SK-N-MC (cell line): ENCODE results near the gene CADPS2.

Source experiments
- EZH2 ChIP-seq: fragments of 200-600 bp; sonication (generic); IDR thresholded peaks from one replicate; pipeline ENCODE4 v1.6.1; 2017; ENCODE audit warnings: antibody characterized with exemption
- FOXP2 ChIP-seq: optimal IDR thresholded peaks from 2 replicates; pipeline ENCODE3; 2011; ENCODE audit warnings: mild to moderate bottlenecking, moderate library complexity; ENCODE audit not compliant: insufficient read depth; ENCODE audit errors: extremely low read length, control extremely low read depth
- POLR2AphosphoS5 ChIP-seq: IDR thresholded peaks from 2 replicates; pipeline ENCODE4 v1.6.1; 2012; ENCODE audit warnings: mild to moderate bottlenecking, low read depth, low read length, borderline replicate concordance

DNA sequence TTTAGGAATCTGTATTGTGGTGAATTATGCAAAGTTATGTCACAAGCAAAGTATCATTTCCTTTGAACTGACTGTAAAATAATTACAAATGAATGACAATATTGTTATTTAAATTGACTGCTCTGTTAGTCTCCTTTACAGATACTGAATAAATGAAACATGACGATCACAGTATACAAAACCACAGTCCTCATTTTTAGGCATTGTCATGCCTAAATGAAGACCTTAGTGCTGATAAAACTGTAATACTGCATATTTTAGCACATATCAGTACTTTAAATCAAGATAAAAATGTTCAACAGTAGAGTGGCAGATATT lies 542.0 kb downstream of the CADPS2 start:
- TF ChIP-seq POLR2AphosphoS5 (no peak), EZH2 (no peak), FOXP2 (no peak)
